Measurements from ENCODE around the gene RYR1.

RYR1 gene

GRCh38 chr19:38496603-38497487, 63.4 kb downstream of the RYR1 start:
- no peaks in the 10 kb centered on the region for H3K36me3 ChIP-seq (ENCODE audit: control insufficient read depth in 2 of 2, insufficient read depth in 1 of 2, low read length in 2 of 2)
- H3K4me3 ChIP-seq (ENCODE audit: low read depth, low read length), result no peak overlapping the region
- H3K27ac ChIP-seq (ENCODE audit: extremely low read depth, low read depth, low read length), result no peak overlapping the region
- H3K9me3 ChIP-seq (ENCODE audit: control insufficient read depth, insufficient read depth, low read depth, low read length), result no peaks in the 10 kb centered on the region
- ChIA-PET POLR2A (interaction anchor here (0.5 to 0.6 kb wide), 2 partner anchors 23 to 121 kb away, joined by 4 read pairs; no protein-coding TSS in a partner anchor), CTCF (interaction anchor here (0.6 to 2.6 kb wide), 8 partner anchors 17 to 615 kb away, joined by 3 to 20 read pairs (median 3); no protein-coding TSS in a partner anchor)
- no peaks in the 10 kb centered on the region for H3K4me1 ChIP-seq (ENCODE audit: control insufficient read depth, insufficient read depth, low read length)
- TF ChIP-seq ZFHX2 (tag by site-specific recombination; conservative IDR thresholded peaks at IDR 0.05) (0 out of 2 replicates have a peak, but pooled peaks have one; percentile 11), ZNF366 (tag by site-specific recombination; conservative IDR thresholded peaks at IDR 0.05) (no peak), SP2 (tag by site-specific recombination; IDR thresholded peaks at IDR 0.05) (peak; percentile 24), EGR2 (tag by site-specific recombination; IDR thresholded peaks at IDR 0.05; ENCODE audit: low read depth) (0 out of 2 replicates have a peak, but pooled peaks have one; percentile 11)

GRCh38 chr19:38497907-38498306, 64.4 kb downstream of the RYR1 start:
- Histone ChIP-seq H3K27ac (ENCODE audit: extremely low read depth, low read depth, low read length) (no peak overlapping the region), H3K4me3 (ENCODE audit: low read depth, low read length) (no peak overlapping the region), H3K9me3 (ENCODE audit: control insufficient read depth, insufficient read depth, low read depth, low read length) (no peaks in the 10 kb centered on the region), H3K36me3 (ENCODE audit: control insufficient read depth in 2 of 2, insufficient read depth in 1 of 2, low read length in 2 of 2) (no peaks in the 10 kb centered on the region), H3K4me1 (ENCODE audit: control insufficient read depth, insufficient read depth, low read length) (no peaks in the 10 kb centered on the region)
- POLR2A ChIA-PET, result no interaction called here
- peak; percentile 98 for TF ChIP-seq ZNF623 (tag by site-specific recombination; IDR thresholded peaks at IDR 0.05)
- no peak for TF ChIP-seq ZNF585B (tag by site-specific recombination; IDR thresholded peaks at IDR 0.05)
- CTCF ChIA-PET, result interaction anchor here (0.6 to 1.3 kb wide), 5 partner anchors 18 to 136 kb away, joined by 3 to 4 read pairs (median 4); no protein-coding TSS in a partner anchor

GRCh38 chr19:38499532-38499931, 66.0 kb downstream of the RYR1 start:
- Histone ChIP-seq H3K4me3 (ENCODE audit: low read depth, low read length) (no peak overlapping the region), H3K9me3 (ENCODE audit: control insufficient read depth, insufficient read depth, low read depth, low read length) (no peaks in the 10 kb centered on the region), H3K36me3 (ENCODE audit: control insufficient read depth in 2 of 2, insufficient read depth in 1 of 2, low read length in 2 of 2) (no peaks in the 10 kb centered on the region), H3K27ac (ENCODE audit: extremely low read depth, low read depth, low read length) (no peak overlapping the region), H3K4me1 (ENCODE audit: control insufficient read depth, insufficient read depth, low read length) (no peaks in the 10 kb centered on the region)
- no peak for TF ChIP-seq ZNF488 (tag by site-specific recombination; IDR thresholded peaks at IDR 0.05)
- no peak for TF ChIP-seq ZNF416 (tag by site-specific recombination; IDR thresholded peaks at IDR 0.05)
- TF ChIP-seq ZNF175 (tag by site-specific recombination; IDR thresholded peaks at IDR 0.05), result no peak
- no peak for TF ChIP-seq ZBTB21 (tag by site-specific recombination; IDR thresholded peaks at IDR 0.05)
- TF ChIP-seq ZNF121 (tag by site-specific recombination; IDR thresholded peaks at IDR 0.05), result no peak
- no peak for TF ChIP-seq ZBTB26 (tag by site-specific recombination; optimal IDR thresholded peaks at IDR 0.05)
- TF ChIP-seq ZNF692 (tag by site-specific recombination; IDR thresholded peaks at IDR 0.05), result no peak
- no peak for TF ChIP-seq WT1 (tag by site-specific recombination; IDR thresholded peaks at IDR 0.05)
- TF ChIP-seq ZBTB10 (tag by site-specific recombination; IDR thresholded peaks at IDR 0.05), result no peak
- no peak for TF ChIP-seq ZNF133 (tag by site-specific recombination; IDR thresholded peaks at IDR 0.05)
- TF ChIP-seq ZSCAN30 (tag by site-specific recombination; IDR thresholded peaks at IDR 0.05), result no peak
- TF ChIP-seq ZNF214 (tag by site-specific recombination; IDR thresholded peaks at IDR 0.05; ENCODE audit: borderline replicate concordance), result no peak
- TF ChIP-seq BCL11A (tag by site-specific recombination; IDR thresholded peaks at IDR 0.05; ENCODE audit: low read depth), result no peak
- no peak for TF ChIP-seq MYNN (tag by site-specific recombination; IDR thresholded peaks at IDR 0.05; ENCODE audit: borderline replicate concordance)
- ChIA-PET CTCF (interaction anchor here (1.3 kb wide), 1 partner anchor 16 kb away, joined by 6 read pairs; no protein-coding TSS in a partner anchor), POLR2A (no interaction called here)

Measured in HEK293 (cell line).